Urothelium cell line (cell line): Measurements from ENCODE around the gene IRF6.

Experiments
- DNase-seq: peaks from one replicate; pipeline ENCODE4 v3.0.0; 2011; ENCODE audit warnings: low spot score, mixed read lengths
- FAIRE-seq: peaks from 2 replicates; lab custom pipeline; 2011; peaks lifted over from hg19 to GRCh38; lab: Jason Lieb, UNC

Gene IRF6

GRCh38 chr1:209736490-209737117, 69.3 kb downstream of the IRF6 start:
- FAIRE-seq (no peak), DNase-seq (no peak)
